Stimulated activated CD4-positive, alpha-beta T cell treated with anti-CD3 and anti-CD28 coated beads, TNF-alpha, amount 100 ng/mL, for 48 hours (primary cell): ENCODE data around the gene RAB19.
"Not testable (repeated sequence)": the region's sequence is repeated elsewhere in the genome, so short reads cannot be mapped to it uniquely, and the experiment has no call there.

ENCODE experiments used
- DNase-seq, 3 donors: peaks; one replicate each; pipeline ENCODE4 v3.0.0-alpha.2; 2020; ENCODE audit warnings: low read depth in 3 of 3

The RAB19 gene

DNA sequence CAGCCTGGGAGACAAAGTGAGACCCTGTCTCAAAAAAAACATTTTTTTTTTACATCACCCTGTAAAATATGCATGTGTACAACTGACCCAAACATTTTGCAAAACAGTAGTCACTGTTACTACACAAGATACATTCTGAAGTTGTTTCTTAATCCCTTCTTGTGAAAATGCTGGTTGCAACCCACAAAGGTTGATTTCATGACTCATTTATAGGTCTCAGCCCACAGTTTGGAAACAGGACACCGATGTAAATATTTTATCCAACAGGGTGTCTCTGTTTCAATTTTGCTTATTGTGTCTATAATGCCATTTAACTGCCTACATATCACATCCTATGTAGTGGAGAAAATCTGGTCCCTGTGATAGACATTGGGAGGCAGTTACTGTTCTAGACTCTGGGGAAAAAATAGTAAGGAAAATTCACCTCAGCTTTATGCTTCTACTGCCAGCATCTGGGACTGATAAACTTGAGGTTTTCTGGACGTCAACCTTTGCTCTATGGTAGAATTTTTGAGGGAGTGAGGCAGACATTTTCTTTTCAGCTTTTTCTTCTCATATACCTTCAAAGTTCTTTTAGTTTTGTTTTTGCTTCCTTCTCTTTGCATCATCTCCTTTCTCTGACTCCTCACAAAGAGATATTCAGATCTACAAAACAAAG, 1.6 kb upstream of the RAB19 start:
- no peak for DNase-seq

DNA sequence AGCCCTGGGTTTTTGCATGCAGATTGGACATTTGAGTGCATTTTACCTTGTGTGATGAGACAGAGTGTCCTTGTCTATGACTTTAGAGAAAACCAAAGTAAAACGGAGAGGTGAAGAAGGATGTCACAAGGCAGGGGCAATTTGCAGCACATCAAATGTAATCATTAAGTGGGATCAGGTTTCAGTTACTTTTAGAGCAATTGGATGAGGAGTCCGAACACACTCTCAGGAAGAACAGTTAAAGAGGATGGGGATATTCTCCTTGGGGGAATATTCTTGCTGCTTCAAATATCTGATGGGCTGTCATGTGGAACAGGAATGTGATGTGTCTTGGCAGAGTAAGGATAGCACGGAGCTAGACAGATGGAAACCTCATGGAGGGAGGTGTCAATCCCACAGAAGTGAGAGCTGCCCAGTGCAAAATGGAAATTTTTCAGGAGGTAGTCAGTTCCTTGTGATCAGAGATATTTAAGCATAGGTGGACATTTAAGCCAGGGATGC, 757 bp downstream of the RAB19 start:
- no peak for DNase-seq

- DNase-seq: no peak
These were observed 11.5 kb downstream of the RAB19 start for GRCh38 chr7:140415361-140415760.

GRCh38 chr7:140415816-140416215, 12.0 kb downstream of the RAB19 start:
- not testable (repeated sequence) for DNase-seq

DNA sequence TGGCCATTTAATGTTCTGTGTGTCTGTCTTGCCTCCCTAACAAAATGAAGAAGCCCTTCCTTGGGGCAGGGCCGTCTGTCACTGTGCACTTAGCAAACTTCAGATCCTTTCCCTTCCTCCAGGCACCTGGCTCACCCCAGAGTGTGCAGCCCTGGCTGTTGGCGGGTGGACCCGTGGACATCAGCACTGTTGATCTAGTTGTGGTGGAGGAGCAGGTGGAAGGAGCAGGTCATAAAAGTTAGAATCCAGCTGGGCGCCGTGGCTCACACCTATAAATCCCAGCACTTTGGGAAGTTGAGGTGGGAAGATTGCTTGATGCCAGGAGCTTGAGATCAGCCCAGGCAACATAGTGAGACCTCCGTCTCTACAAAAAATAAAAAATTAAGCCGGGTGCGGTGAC, 12.7 kb downstream of the RAB19 start:
- no peak for DNase-seq

DNA sequence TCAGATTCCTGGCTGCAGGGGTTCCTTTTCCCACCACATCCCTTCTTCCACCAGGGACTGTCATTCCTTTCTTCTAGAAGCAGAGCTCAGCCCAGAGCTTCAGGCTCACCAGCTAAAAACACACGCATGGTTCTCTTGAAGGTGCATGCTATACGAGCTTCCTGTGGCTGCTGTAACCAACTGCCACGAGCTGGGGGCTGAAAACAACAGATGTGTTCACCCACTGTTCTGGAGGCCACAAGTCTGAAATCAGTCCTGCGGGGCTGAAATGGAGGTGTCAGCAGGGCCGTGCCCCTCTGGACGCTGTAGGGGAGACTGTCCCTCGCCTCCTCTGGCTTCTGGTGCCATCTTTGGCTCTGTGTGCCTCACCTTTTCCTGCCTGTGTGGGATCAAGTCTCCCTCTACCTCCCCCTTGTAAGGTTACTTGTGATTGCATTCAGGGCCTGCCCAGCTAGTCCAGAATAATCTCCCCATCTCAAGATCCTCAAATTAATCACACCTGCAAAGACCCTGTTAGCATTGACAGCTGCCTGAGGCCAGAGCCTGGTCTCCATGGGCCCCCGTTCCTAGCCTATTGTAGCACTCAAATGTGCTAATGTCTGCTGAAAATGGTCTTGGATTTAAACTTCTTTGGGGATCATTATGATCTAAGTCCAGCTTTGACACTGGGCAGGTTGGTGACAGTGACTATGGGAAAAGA, 13.7 kb downstream of the RAB19 start:
- no peak for DNase-seq

GRCh38 chr7:140418156-140418472, 14.3 kb downstream of the RAB19 start:
- DNase-seq: not testable (repeated sequence)

DNA sequence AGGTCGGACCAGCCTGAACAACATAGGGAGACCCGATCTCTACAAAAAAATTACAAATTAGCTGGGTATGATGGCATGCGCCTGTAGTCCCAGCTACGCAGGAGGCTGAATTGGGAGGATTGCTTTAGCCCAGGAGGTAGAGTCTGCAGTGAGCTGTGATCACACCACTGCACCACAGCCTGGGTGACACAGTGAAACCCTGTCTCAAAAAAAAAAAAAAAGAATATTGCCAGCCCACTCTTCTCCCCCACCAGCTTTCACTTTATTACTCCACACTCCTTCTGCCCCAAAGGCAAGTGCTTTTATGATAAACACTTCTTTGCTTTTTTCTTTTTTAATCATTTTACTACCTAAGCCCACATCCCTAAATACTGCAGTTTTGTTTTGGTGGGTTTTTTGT, 14.8 kb downstream of the RAB19 start:
- no peak for DNase-seq

- no peak for DNase-seq
These were observed 17.7 kb downstream of the RAB19 start for GRCh38 chr7:140421521-140421920.

- no peak for DNase-seq
These were observed 19.6 kb downstream of the RAB19 start for GRCh38 chr7:140423501-140423900.

GRCh38 chr7:140425718-140426117, 21.9 kb downstream of the RAB19 start:
- no peak for DNase-seq

- no peak for DNase-seq
These were observed 22.3 kb downstream of the RAB19 start for GRCh38 chr7:140426130-140426529.

DNA sequence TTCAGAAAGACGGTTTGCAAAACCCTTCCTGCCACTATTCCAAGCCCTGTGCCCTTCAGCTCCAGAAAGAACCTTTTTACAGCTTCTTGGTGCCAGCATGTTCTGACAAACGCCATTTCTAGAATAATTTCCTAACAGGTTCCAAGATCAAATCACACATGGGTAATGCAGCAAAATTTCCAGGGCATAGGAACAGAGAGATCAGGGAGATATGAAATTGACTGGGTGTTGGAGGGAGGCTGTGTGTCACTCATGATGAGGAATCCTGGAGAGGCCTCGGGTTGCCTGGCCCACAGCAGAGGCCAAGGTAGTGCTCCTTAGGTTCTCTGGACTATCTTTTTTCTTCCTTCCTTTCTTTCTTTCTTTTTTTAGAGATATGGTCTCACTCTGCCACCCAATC, 29.5 kb downstream of the RAB19 start:
- no peak for DNase-seq

- no peak for DNase-seq
These were observed 31.5 kb downstream of the RAB19 start for GRCh38 chr7:140435252-140435895.

DNA sequence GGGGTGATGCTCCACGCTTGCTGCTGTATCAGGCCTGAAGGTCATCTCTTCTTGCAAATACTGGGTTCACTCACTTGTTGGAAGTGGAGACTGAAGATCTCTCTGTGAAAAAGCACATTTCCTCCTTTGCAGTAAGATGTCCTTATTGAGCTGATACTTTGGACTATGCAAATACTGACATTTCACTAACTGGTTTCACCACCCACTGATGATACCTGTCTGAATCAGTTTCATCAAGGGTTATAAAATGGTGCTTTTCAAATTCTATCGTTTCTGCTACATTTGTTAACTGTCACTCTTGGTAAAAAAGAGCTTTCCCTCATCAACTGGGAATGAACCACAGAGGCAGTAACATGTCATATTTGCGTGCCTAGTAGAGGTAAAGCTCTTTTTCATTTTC, 35.5 kb downstream of the RAB19 start:
- DNase-seq: no peak

GRCh38 chr7:140440593-140440992, 36.7 kb downstream of the RAB19 start:
- no peak for DNase-seq

DNA sequence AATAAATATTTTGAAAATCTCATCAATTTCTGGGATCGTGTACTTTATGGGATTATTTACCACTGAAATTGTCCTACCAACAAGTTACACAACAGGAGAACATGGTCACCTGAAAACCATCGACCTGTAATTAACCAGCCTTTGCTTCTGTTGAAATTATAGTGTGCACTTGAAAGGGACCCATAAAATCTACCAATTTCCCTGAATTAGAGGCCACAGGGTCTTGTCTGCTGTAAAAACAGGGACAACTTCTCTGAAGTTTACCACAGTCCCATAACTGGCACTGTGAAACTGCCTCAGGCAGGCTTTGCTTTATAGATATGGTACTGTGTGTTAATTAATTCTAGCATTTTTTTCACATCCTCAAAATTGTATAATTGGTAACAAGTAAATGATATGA, 37.7 kb downstream of the RAB19 start:
- no peak for DNase-seq

DNA sequence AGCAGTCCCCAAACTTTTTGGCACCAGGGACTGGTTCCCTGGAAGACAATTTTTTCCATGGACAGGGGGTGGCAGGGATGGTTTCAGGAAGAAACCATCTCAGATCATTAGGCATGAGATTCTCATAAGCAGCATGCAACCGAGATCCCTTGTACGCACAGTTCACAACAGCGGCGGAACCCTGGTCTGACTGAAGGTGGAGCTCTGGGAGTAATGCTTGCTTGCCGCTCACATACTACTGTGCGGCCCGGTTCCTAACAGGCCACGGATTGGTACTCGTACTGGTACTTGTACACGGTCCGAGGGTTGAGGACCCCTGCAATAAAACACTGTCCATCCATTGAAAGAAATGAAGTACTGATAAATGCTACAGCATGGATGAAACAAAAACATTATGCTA, 42.6 kb downstream of the RAB19 start:
- no peak for DNase-seq

- no peak for DNase-seq
These were observed 44.0 kb downstream of the RAB19 start for GRCh38 chr7:140447841-140448240.

DNA sequence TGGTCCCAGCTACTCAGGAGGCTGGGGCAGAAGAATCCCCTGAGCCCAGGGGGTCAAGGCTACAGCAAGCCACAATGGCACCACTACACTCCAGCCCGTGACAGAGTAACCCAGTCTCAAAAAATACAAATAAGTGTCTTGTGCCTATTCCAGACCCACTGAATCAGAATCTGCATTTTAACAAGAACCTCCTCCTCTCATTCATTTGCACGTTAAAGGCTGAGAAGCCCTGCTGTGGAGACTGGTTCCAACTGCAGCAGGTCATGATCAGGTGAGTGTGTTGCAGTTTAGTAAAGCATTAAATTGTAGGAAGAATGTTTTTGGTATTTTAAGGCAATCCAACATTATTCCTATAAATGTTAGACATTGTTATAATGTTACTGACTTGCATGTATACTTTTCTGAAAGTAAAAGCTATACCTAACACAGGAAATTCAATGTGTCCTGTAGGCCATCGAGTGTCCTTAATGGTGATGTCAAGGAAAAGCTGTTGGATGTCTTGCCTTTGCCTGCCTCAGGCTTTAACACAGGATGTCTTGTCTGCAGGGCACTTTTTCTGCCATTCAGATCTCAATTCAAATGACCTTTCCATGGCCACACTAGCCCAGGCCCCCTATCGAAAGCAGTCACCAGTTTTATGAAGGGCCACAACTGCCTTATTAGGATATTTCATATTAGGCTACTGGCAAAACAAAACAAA, 45.1 kb downstream of the RAB19 start:
- no peak for DNase-seq

DNA sequence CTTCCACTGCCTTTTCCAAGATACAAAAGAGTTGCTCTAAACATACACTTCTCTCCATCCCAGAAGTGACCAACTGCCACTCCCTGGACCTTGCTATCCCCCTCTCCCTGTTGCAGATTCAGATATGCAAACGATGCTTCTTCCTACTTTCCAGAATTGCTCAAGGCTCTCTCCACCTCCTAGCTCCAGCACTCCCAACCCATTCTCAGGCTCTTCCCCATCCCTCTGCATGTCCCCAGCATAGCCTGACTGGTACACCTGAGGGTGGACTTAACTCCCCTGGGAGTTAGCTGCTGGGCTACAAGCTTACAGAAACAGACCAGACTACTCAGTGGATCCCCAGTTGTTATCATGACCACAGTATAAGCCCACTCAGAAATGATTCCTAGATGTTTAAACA, 47.9 kb downstream of the RAB19 start:
- no peak for DNase-seq

GRCh38 chr7:140453273-140453672, 49.4 kb downstream of the RAB19 start:
- no peak for DNase-seq
